Testis (tissue), 3 donors: ENCODE data around the gene DMTF1. TPM values are rescaled to one million over a fixed set of nuclear protein-coding genes. Genes with fewer than 3 reads are reported as not detected.

Source experiments
- DNase-seq: peaks from one replicate; pipeline ENCODE4 v3.0.0-alpha.2; 2019
- H3K27ac ChIP-seq, 2 donors: fragments of 200-600 bp; sonication (generic); one replicate each; pipeline ENCODE4 v1.5.1; 2019
- H3K27me3 ChIP-seq: fragments of 200-600 bp; sonication (generic); one replicate; pipeline ENCODE4 v1.5.1; 2019
- H3K36me3 ChIP-seq: fragments of 200-600 bp; sonication (generic); one replicate; pipeline ENCODE4 v1.5.1; 2017; ENCODE audit warnings: low read depth; ENCODE audit errors: missing control alignments
- H3K4me1 ChIP-seq: fragments of 200-600 bp; sonication (generic); one replicate; pipeline ENCODE4 v1.5.1; 2019
- H3K4me3 ChIP-seq, 2 donors: fragments of 200-600 bp; sonication (generic); one replicate each; pipeline ENCODE4 v1.5.1; 2017 to 2019
- H3K9me3 ChIP-seq: fragments of 200-600 bp; sonication (generic); one replicate; pipeline ENCODE4 v1.5.1; 2017
- CTCF ChIP-seq, 3 experiments: fragments of 450-650 bp in 2 of 3; fragments of 200-600 bp in 1 of 3; sonication (generic) in 1 of 3; IDR thresholded peaks; one replicate each; pipeline ENCODE4 v1.5.1; 2016 to 2019; ENCODE audit warnings: antibody characterized with exemption in 3 of 3, mild to moderate bottlenecking in 2 of 3, moderate library complexity in 1 of 3
- POLR2A ChIP-seq: fragments of 450-650 bp; IDR thresholded peaks from one replicate; pipeline ENCODE4 v1.6.1; 2017; ENCODE audit warnings: antibody characterized with exemption, mild to moderate bottlenecking, moderate library complexity
- WGBS, 2 donors: methylation state at CpG; one replicate each; pipeline ENCODE4 v1.1.5; 2018; 5-methylcytosine and 5-hydroxymethylcytosine counted together
- intact Hi-C: fragments of 100-400 bp; cut with DNase I; formaldehyde crosslinking; loops from one replicate; pipeline ENCODE4 v1.15.1; 2023; ENCODE audit warnings: low total_unique reads
- polyA plus RNA-seq: library from polyadenylated mRNA; stranded (reverse); fragments of 350-450 nt; fragmentation: Illumina TruSeq; extraction: RNeasy Lipid Tissue Mini Kit (QIAGEN cat#74804); gene quantifications from one replicate; pipeline ENCODE4 v1.2.3, GENCODE V29; 2014; ENCODE audit warnings: low read depth, low replicate concordance; ENCODE audit not compliant: insufficient read depth
- total RNA-seq, 2 donors: library from RNA; depleted of rRNA; stranded (reverse); fragments of >200 nt; gene quantifications; one replicate each; pipeline ENCODE4 v1.2.3, GENCODE V29; 2016

DMTF1 gene
- total and polyA plus RNA-seq, 3 donors from 2014 or later, result 118 to 196 (median 148) TPM

- no peak overlapping the region for H3K4me3 ChIP-seq
- DNase-seq, result no peak
- H3K9me3 ChIP-seq, result no peaks in the 10 kb centered on the region
- TF ChIP-seq CTCF (IDR thresholded peaks at IDR 0.05), result no peak
- no peak for TF ChIP-seq POLR2A
- intact Hi-C loops, result no loop called here
- no peaks in the 10 kb centered on the region for H3K27me3 ChIP-seq
- no peaks in the 10 kb centered on the region for H3K4me1 ChIP-seq
- H3K27ac ChIP-seq, result no peak overlapping the region
- WGBS, 2 donors, result 89 to 93% methylated on average over 2 of the region's 2 CpGs
- H3K36me3 ChIP-seq, result no peaks in the 10 kb centered on the region
Measured at GRCh38 chr7:87187120-87187519, 34.9 kb downstream of the DMTF1 start.

DNA sequence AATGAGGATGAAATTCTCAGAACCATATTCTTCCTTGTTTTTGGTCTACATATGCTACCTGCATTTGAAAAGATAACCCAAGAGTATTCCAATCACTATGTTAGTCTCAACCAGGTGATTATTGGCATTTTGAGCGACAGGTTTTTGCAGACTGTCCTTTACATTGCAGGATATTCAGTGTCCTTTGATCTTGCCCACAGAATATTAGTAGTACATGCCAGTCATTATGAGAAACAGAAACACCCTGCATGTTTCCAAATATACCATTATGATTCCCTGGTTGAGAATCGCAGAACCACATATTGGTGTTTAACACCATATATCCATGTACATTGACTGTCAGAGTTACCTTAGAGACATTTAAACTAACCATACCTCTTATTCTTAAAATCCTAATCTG lies 36.7 kb downstream of the DMTF1 start:
- no peak overlapping the region for H3K27ac ChIP-seq
- no peaks in the 10 kb centered on the region for H3K36me3 ChIP-seq
- no peak overlapping the region for H3K4me3 ChIP-seq
- no peak for TF ChIP-seq CTCF (IDR thresholded peaks at IDR 0.05)
- TF ChIP-seq POLR2A, result no peak
- no peaks in the 10 kb centered on the region for H3K4me1 ChIP-seq
- DNase-seq, result no peak
- H3K9me3 ChIP-seq, result no peaks in the 10 kb centered on the region
- H3K27me3 ChIP-seq, result no peaks in the 10 kb centered on the region
- intact Hi-C loops, result no loop called here
- WGBS, 2 donors, result 94 to 95% methylated on average over 2 of the region's 2 CpGs

- Histone ChIP-seq H3K27ac (no peak overlapping the region), H3K36me3 (no peaks in the 10 kb centered on the region), H3K4me3 (no peak overlapping the region), H3K27me3 (no peaks in the 10 kb centered on the region), H3K4me1 (no peaks in the 10 kb centered on the region), H3K9me3 (no peaks in the 10 kb centered on the region)
- DNase-seq, result no peak
- intact Hi-C loops, result no loop called here
- TF ChIP-seq POLR2A, result no peak
- no peak for TF ChIP-seq CTCF (IDR thresholded peaks at IDR 0.05)
- WGBS, 2 donors, result 90 to 93% methylated on average over 3 of the region's 3 CpGs
Measured at GRCh38 chr7:87190783-87191182, 38.5 kb downstream of the DMTF1 start.

DNA sequence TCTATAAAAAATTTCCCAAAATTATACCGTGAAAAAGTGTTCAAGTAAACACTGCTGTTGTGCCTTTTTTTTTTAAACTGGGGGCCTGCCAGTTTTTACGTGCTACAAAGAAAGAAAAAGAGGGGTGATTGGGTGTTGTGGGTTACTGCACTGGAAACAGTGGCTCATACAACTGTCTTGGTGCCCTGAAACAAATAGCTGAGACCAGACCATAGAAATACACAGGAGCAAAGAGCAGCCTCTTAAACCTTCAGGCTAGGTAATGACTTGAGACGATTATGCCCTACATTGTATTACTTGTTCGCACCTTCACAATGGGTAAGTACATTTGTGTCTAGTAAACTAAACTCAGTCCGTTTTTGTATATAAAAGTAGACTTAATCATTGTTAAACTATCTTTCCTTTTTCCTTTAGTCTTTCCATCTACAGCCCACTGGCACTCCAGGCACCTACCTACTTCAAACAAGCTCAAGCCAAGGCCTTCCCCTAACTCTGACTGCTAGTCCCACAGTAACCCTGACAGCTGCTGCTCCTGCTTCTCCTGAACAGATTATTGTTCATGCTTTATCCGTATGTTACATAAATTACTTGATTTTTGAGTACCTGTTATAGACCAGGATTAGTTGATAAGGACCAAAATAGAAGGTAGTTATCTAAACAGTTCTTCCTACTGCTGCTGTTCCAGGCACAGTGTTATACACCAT lies 40.7 kb downstream of the DMTF1 start:
- TF ChIP-seq POLR2A (no peak), CTCF (IDR thresholded peaks at IDR 0.05) (no peak)
- DNase-seq, result no peak
- Histone ChIP-seq H3K36me3 (no peaks in the 10 kb centered on the region), H3K27ac (no peak overlapping the region), H3K4me1 (no peaks in the 10 kb centered on the region), H3K27me3 (no peaks in the 10 kb centered on the region), H3K4me3 (no peak overlapping the region), H3K9me3 (no peaks in the 10 kb centered on the region)
- intact Hi-C loops, result no loop called here
- WGBS, 2 donors, result 75 to 76% methylated on average over 6 of the region's 6 CpGs

- DNase-seq, result no peak
- H3K4me3 ChIP-seq, result no peak overlapping the region
- H3K9me3 ChIP-seq, result no peaks in the 10 kb centered on the region
- intact Hi-C loops, result no loop called here
- 89 to 100% methylated on average over 1 of the region's 1 CpG for WGBS, 2 donors
- no peaks in the 10 kb centered on the region for H3K36me3 ChIP-seq
- no peak overlapping the region for H3K27ac ChIP-seq
- H3K27me3 ChIP-seq, result no peaks in the 10 kb centered on the region
- TF ChIP-seq CTCF (IDR thresholded peaks at IDR 0.05) (no peak), POLR2A (no peak)
- H3K4me1 ChIP-seq, result no peaks in the 10 kb centered on the region
Measured at GRCh38 chr7:87193912-87194311, 41.7 kb downstream of the DMTF1 start.
